Caco-2 (cell line): ENCODE measurements around the gene PCSK5. TPM values are rescaled to one million over a fixed set of nuclear protein-coding genes. Genes with fewer than 3 reads are reported as not detected.

Experiments
- BruUV-seq: library from RNA; stranded (reverse); fragments of 400-500 nt; replicated peaks from 2 replicates; lab custom pipeline; 2021; lab: Mats Ljungman, UMichigan
- CTCF ChIA-PET: fragments of 300-600 bp; sonication (Branson Sonifier 250); formaldehyde crosslinking; loops from one replicate; lab custom pipeline; 2022; ENCODE audit warnings: antibody characterized with exemption; lab: Charles Lee
- POLR2A ChIA-PET: fragments of 300-600 bp; sonication (Branson Sonifier 250); formaldehyde crosslinking; loops from one replicate; lab custom pipeline; 2022; ENCODE audit warnings: antibody characterized with exemption; lab: Charles Lee
- DNase-seq, 2 experiments: peaks; one replicate each; pipeline versions ENCODE4 v3.0.0 to v3.0.0-alpha.2; 2020 to 2022
- H3K27me3 ChIP-seq: replicated peaks from 2 replicates; pipeline ENCODE4 v1.6.0; 2011; ENCODE audit warnings: low read length; ENCODE audit not compliant: control insufficient read depth, insufficient read depth
- H3K36me3 ChIP-seq: 2 replicates; pipeline ENCODE4 v1.5.1; 2011; ENCODE audit warnings: low read length; ENCODE audit not compliant: control insufficient read depth, insufficient read depth
- H3K4me1 ChIP-seq: fragments of 250-450 bp; sonication (Bioruptor Pico); 2 replicates; pipeline ENCODE4 v1.5.1; 2020; ENCODE audit warnings: mild to moderate bottlenecking
- H3K4me3 ChIP-seq: 2 replicates; pipeline ENCODE4 v1.5.1; 2011; ENCODE audit warnings: low read depth, mild to moderate bottlenecking, control low read depth, low read length
- H3K9me3 ChIP-seq: fragments of 250-450 bp; sonication (Bioruptor Pico); 2 replicates; pipeline ENCODE4 v1.5.1; 2020; ENCODE audit warnings: mild to moderate bottlenecking, moderate library complexity
- H3K27ac Mint-ChIP-seq: one replicate; pipeline ENCODE4 v1.8.0; 2022; ENCODE audit warnings: mixed read lengths; ENCODE audit not compliant: unreplicated experiment
- H3K27me3 Mint-ChIP-seq: one replicate; pipeline ENCODE4 v1.8.0; 2022; ENCODE audit warnings: mixed read lengths; ENCODE audit not compliant: insufficient read depth, unreplicated experiment
- H3K36me3 Mint-ChIP-seq: one replicate; pipeline ENCODE4 v1.8.0; 2022; ENCODE audit warnings: mild to moderate bottlenecking, mixed read lengths; ENCODE audit not compliant: insufficient read depth, unreplicated experiment
- H3K4me1 Mint-ChIP-seq: one replicate; pipeline ENCODE4 v1.8.0; 2022; ENCODE audit warnings: low read depth, mixed read lengths; ENCODE audit not compliant: unreplicated experiment
- H3K4me3 Mint-ChIP-seq: one replicate; pipeline ENCODE4 v1.8.0; 2022; ENCODE audit warnings: mild to moderate bottlenecking, moderate library complexity, mixed read lengths; ENCODE audit not compliant: unreplicated experiment
- H3K9me3 Mint-ChIP-seq: one replicate; pipeline ENCODE4 v1.8.0; 2022; ENCODE audit warnings: mixed read lengths; ENCODE audit not compliant: unreplicated experiment
- CTCF ChIP-seq, 2 experiments: fragments of 200-600 bp in 1 of 2; IDR thresholded peaks; 1 replicate in 1 of 2; 2 replicates in 1 of 2; pipeline versions ENCODE4 v1.5.1 to v1.8.0; 2011 to 2022; ENCODE audit warnings: antibody characterized with exemption in 1 of 2, control low read depth in 1 of 2, inconsistent platforms in 1 of 2, low read depth in 1 of 2, low read length in 1 of 2, mild to moderate bottlenecking in 1 of 2, moderate library complexity in 1 of 2; ENCODE audit not compliant: insufficient read depth in 1 of 2, severe bottlenecking in 1 of 2, unreplicated experiment in 1 of 2
- intact Hi-C: fragments of 100-400 bp; cut with micrococcal nuclease; formaldehyde crosslinking; loops from one replicate; pipeline ENCODE4 v1.10.0; 2022; ENCODE audit not compliant: unreplicated experiment
- total RNA-seq: library from RNA; stranded (reverse); gene quantifications from 2 replicates; pipeline ENCODE4 v1.2.3, GENCODE V29; 2022

PCSK5 gene
- total RNA-seq, 1 experiment from 2014 or later, result 10.9 TPM

GRCh38 chr9:76127637-76128036 is 237.2 kb downstream of the PCSK5 start:
- no peaks in the 10 kb centered on the region for H3K9me3 Mint-ChIP-seq
- no peak for DNase-seq

GRCh38 chr9:76135902-76136301 is 245.4 kb downstream of the PCSK5 start:
- no peak overlapping the region for H3K4me3 ChIP-seq
- Mint-ChIP-seq H3K9me3 (no peaks in the 10 kb centered on the region), H3K36me3 (no peaks in the 10 kb centered on the region), H3K4me3 (no peak overlapping the region), H3K4me1 (no peaks in the 10 kb centered on the region), H3K27me3 (no peaks in the 10 kb centered on the region), H3K27ac (no peak overlapping the region)
- ChIA-PET POLR2A (no interaction called here), CTCF (no interaction called here)
- TF ChIP-seq CTCF (IDR thresholded peaks at IDR 0.05; ENCODE audit: insufficient read depth in 1 of 2, low read depth in 1 of 2, low read length in 1 of 2, severe bottlenecking in 1 of 2, unreplicated experiment in 1 of 2), result no peak
- no peaks in the 10 kb centered on the region for H3K27me3 ChIP-seq
- no peaks in the 10 kb centered on the region for H3K4me1 ChIP-seq
- no peaks in the 10 kb centered on the region for H3K36me3 ChIP-seq
- no peaks in the 10 kb centered on the region for H3K9me3 ChIP-seq
- no peak for DNase-seq
- intact Hi-C loops, result no loop called here
- no TSS peak for BruUV-seq

More at GRCh38 chr9:76127637-76128036, 237.2 kb downstream of the PCSK5 start:
- ChIA-PET POLR2A (no interaction called here), CTCF (no interaction called here)
- H3K4me3 ChIP-seq, result no peak overlapping the region
- no peaks in the 10 kb centered on the region for H3K36me3 ChIP-seq
- intact Hi-C loops, result no loop called here
- H3K9me3 ChIP-seq, result no peaks in the 10 kb centered on the region
- Mint-ChIP-seq H3K36me3 (no peaks in the 10 kb centered on the region), H3K4me3 (no peak overlapping the region), H3K4me1 (no peaks in the 10 kb centered on the region), H3K27me3 (no peaks in the 10 kb centered on the region), H3K27ac (no peak overlapping the region)
- no peaks in the 10 kb centered on the region for H3K27me3 ChIP-seq
- no TSS peak for BruUV-seq
- no peaks in the 10 kb centered on the region for H3K4me1 ChIP-seq
- TF ChIP-seq CTCF (IDR thresholded peaks at IDR 0.05; ENCODE audit: insufficient read depth in 1 of 2, low read depth in 1 of 2, low read length in 1 of 2, severe bottlenecking in 1 of 2, unreplicated experiment in 1 of 2), result no peak

- H3K9me3 ChIP-seq, result no peaks in the 10 kb centered on the region
- intact Hi-C loops, result no loop called here
- BruUV-seq, result no TSS peak
- H3K27me3 ChIP-seq, result no peaks in the 10 kb centered on the region
- H3K27me3 Mint-ChIP-seq, result no peaks in the 10 kb centered on the region
- H3K4me1 ChIP-seq, result no peaks in the 10 kb centered on the region
- H3K36me3 Mint-ChIP-seq, result no peaks in the 10 kb centered on the region
- no peak for TF ChIP-seq CTCF (IDR thresholded peaks at IDR 0.05; ENCODE audit: insufficient read depth in 1 of 2, low read depth in 1 of 2, low read length in 1 of 2, severe bottlenecking in 1 of 2, unreplicated experiment in 1 of 2)
- CTCF ChIA-PET, result no interaction called here
- DNase-seq, result no peak
- H3K4me3 ChIP-seq, result no peak overlapping the region
- H3K4me1 Mint-ChIP-seq, result no peaks in the 10 kb centered on the region
- POLR2A ChIA-PET, result no interaction called here
- H3K27ac Mint-ChIP-seq, result no peak overlapping the region
- H3K36me3 ChIP-seq, result no peaks in the 10 kb centered on the region
- no peak overlapping the region for H3K4me3 Mint-ChIP-seq
- H3K9me3 Mint-ChIP-seq, result no peaks in the 10 kb centered on the region
These were observed 246.5 kb downstream of the PCSK5 start for GRCh38 chr9:76136986-76137385.
